Kidney epithelial cell (primary cell): ENCODE data around the gene TSPAN6. TPM values are rescaled to one million over a fixed set of nuclear protein-coding genes. Genes with fewer than 3 reads are reported as not detected.

ENCODE experiments used
- DNase-seq: peaks from one replicate; pipeline ENCODE4 v3.0.0-alpha.2; 2010; ENCODE audit warnings: low read depth
- H3K27me3 ChIP-seq: 2 replicates; pipeline ENCODE4 v1.6.0; 2011; ENCODE audit warnings: low read length; ENCODE audit not compliant: control insufficient read depth, insufficient read depth
- H3K36me3 ChIP-seq: 2 replicates; pipeline ENCODE4 v1.5.1; 2011; ENCODE audit warnings: low read length; ENCODE audit not compliant: control insufficient read depth, insufficient read depth
- H3K4me3 ChIP-seq: 2 replicates; pipeline ENCODE4 v1.5.1; 2011; ENCODE audit warnings: low read depth, mild to moderate bottlenecking, control low read depth, low read length
- CTCF ChIP-seq: IDR thresholded peaks from 2 replicates; pipeline ENCODE4 v1.5.1; 2011; ENCODE audit warnings: mild to moderate bottlenecking, moderate library complexity, low read length, control low read depth, inconsistent platforms; ENCODE audit not compliant: insufficient read depth, poor library complexity, severe bottlenecking
- total RNA-seq: library from RNA; depleted of rRNA; stranded (reverse); fragments of >200 nt; gene quantifications from 2 replicates; pipeline ENCODE4 v1.2.3, GENCODE V29; 2015

Gene TSPAN6
- 42.7 and 44.0 TPM in 2 replicates for total RNA-seq

DNA sequence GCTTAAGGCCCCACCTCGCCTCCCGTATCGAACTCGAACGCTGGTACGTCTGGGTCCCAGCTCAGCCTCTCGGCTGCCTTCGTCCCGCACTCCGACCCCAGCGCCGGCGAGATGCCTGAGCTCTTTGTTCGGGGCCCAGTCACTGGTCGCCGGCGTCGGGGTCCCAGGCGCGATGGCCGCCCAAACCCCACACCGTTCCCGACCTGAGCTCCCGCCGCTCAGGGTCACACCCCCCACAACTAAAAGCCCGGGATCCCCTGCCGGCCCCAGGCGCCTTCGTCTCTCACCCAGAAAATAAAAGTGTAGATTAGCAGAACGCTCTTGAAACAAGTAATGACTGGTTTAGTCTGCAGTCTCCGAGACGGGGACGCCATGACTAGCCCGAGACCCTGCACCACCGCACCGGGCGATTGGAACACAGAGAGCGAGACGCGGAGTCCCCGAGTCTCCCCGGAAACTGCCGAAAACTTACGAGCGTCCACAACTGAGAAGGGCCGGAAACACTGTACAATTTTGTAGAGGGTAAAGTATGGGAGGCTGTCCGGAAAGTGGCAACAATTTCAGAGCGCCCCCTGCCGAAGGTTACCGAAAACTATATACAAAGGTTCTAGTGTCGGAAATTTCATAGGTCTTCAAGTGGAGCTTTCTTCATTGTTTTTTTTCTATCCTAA, at the start of gene TSPAN6:
Gene TSPAN6 (minus strand): TSS at position 486 of the 671 bp plus-strand sequence. CDS start 112 bp downstream, at position 374.
- Histone ChIP-seq H3K4me3 (peak within 1 kb of the TSS; percentile 70), H3K36me3 (no peaks in the 10 kb centered on the region), H3K27me3 (no peaks in the 10 kb centered on the region)
- TF ChIP-seq CTCF: peak; percentile 51
- peak; percentile 56 for DNase-seq

- H3K4me3 ChIP-seq: no peak overlapping the region
- no peak for TF ChIP-seq CTCF
- DNase-seq: no peak
Measured at GRCh38 chrX:100685997-100686305, 49.3 kb upstream of the TSPAN6 start.

GRCh38 chrX:100685284-100685996, 48.8 kb upstream of the TSPAN6 start:
- DNase-seq: peak; percentile 18
- no peak overlapping the region for H3K4me3 ChIP-seq
- peak; percentile 75 for TF ChIP-seq CTCF
- no peaks in the 10 kb centered on the region for H3K27me3 ChIP-seq
- no peaks in the 10 kb centered on the region for H3K36me3 ChIP-seq

More at GRCh38 chrX:100685997-100686305, 49.3 kb upstream of the TSPAN6 start:
- no peaks in the 10 kb centered on the region for H3K27me3 ChIP-seq
- H3K36me3 ChIP-seq: no peaks in the 10 kb centered on the region

DNA sequence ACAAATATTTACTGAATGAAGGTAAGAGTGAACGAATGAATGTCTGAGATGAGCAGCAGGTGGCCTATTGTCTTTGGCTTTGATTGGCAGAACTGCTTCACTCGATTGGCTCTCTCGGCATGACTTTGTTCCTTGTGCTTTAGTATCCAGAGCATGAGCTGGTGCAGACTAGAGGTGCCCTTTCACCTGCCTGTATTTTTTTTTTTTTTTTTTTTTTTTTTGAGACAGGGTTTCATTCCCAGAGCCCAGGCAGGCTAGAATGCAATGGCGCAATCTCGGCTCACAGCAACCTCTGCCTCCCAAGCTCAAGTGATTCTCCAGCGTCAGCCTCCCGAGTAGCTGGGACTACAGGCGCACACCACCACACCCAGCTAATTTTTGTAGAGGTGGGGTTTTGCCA, 46.3 kb upstream of the TSPAN6 start:
- no peak for TF ChIP-seq CTCF
- Histone ChIP-seq H3K36me3 (no peaks in the 10 kb centered on the region), H3K4me3 (no peak overlapping the region), H3K27me3 (no peaks in the 10 kb centered on the region)
- no peak for DNase-seq

GRCh38 chrX:100681599-100681998, 45.0 kb upstream of the TSPAN6 start:
- Histone ChIP-seq H3K4me3 (no peak overlapping the region), H3K36me3 (no peaks in the 10 kb centered on the region), H3K27me3 (no peaks in the 10 kb centered on the region)
- DNase-seq: no peak
- TF ChIP-seq CTCF: no peak

DNA sequence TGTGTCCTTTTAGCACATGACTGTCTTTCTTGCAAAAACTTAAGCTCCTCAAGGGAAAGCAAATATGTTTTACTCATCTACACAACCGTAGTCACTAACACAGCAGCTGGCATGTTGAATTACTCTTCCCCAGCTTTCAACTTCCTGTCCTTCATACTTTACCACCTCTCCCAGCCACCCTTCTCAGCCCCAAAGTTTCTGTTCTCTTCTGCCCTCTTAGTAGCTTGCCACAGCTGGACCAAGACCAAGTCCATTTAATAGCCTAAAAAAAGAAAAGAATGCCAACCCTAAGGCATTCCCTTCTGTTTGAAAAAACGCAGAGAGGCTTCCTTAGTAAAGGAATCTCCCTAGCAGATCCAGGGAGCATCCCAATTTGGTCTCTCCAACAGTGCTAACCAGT, 44.1 kb upstream of the TSPAN6 start:
- H3K27me3 ChIP-seq: no peaks in the 10 kb centered on the region
- no peak for DNase-seq
- H3K36me3 ChIP-seq: no peaks in the 10 kb centered on the region
- no peak for TF ChIP-seq CTCF
- H3K4me3 ChIP-seq: no peak overlapping the region
